RPMI8226 (cell line): Measurements from ENCODE around the gene SFTPA2.
A peak's percentile ranks its signal among the peaks of the same experiment; 100 is the strongest.
"Not testable (repeated sequence)": the region's sequence is repeated elsewhere in the genome, so short reads cannot be mapped to it uniquely, and the experiment has no call there.

Experiments used
- DNase-seq: peaks from one replicate; pipeline ENCODE4 v3.0.0-alpha.2; 2015

The SFTPA2 gene

GRCh38 chr10:79560160-79560709 is at the start of gene SFTPA2:
Gene SFTPA2, minus strand, starts transcription at chr10:79560407. Its CDS starts 924 bp downstream, at chr10:79559483.
- peak; percentile 12 for DNase-seq

- DNase-seq: peak; percentile 23
These were observed 48.5 kb upstream of the SFTPA2 start for GRCh38 chr10:79608505-79609375.

- DNase-seq: no peak
These were observed 45.1 kb upstream of the SFTPA2 start for GRCh38 chr10:79605308-79605707.

DNA sequence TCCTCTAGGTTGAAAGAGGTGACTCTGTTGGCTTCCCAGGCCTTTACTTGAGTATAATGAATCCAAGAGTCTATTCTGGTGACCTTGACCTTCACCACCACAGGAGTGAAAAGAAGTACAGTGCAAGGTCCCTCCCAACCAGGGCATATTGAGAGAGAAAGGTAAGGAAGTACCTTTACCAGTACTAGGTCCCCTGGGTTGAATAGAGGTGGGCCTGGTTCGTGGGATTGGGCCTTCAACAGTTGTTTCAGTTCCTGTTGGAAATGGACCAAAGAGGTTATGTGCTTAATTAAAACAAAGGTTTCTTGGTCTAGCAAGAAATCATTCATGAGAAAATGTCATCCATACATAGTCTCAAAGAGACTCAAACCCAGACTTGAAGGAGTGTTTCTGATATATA is 44.1 kb upstream of the SFTPA2 start:
- DNase-seq: peak; percentile 52

DNA sequence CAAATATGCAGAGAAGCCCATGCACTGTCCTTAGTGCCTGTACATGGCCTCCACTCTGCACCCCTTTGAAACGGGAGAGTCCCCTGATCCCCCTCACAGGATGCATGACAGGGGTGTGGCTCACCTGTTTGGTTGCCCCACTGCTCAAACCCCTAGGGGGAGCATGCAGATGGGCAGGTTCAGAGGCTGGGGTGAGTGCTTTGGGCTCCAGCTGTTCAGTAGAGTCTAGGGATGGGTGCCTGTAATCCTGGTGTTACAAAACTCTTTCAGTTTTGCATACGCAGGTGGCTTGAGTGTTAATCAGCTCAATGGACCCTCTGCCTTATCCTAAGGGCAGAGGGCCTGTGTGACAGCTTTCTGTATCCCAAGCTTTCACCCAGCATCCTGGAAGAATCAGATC is 42.7 kb upstream of the SFTPA2 start:
- peak; percentile 43 for DNase-seq

GRCh38 chr10:79601939-79602338 is 41.7 kb upstream of the SFTPA2 start:
- DNase-seq: peak; percentile 68

GRCh38 chr10:79599644-79600043 is 39.4 kb upstream of the SFTPA2 start:
- not testable (repeated sequence) for DNase-seq

- DNase-seq: no peak
These were observed 35.3 kb upstream of the SFTPA2 start for GRCh38 chr10:79595510-79595909.

GRCh38 chr10:79594565-79594964 is 34.4 kb upstream of the SFTPA2 start:
- not testable (repeated sequence) for DNase-seq

DNA sequence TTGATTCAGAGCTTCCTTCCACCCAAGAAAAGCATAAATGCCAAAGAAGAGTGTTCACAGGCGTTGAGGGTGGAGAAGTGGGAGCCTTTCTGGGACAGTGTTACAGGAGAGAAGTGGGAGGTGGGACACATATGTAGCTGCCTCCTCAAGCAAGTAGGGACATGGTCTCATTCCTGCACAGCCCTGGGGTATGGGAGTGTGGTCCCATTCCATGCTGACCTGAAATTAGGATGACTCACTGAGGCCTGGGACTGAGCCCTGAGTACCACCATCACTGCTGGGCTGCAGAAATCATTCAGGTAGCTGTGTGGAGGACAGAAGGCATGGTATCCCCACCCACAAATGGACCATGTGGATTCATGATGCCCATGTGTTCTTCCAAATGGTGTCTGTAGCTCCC is 33.2 kb upstream of the SFTPA2 start:
- no peak for DNase-seq

DNA sequence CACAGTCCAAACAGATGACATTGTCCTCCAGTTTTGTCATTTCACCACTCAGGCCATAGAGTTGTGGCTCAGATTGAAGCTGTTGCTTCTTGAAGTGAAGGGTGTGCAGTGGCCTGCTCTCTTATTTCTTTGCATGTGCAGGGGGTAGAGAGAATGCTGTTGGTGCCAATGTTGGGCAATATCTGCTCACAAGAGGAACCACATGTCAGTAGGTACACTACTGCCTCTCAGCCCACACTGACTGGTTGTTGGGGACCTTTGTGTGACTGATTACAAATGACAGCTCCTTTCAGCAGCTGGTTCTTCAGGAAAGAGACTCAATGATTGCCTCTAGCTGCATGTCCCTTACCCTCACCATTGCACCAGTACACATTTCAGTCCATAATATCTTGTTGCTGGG is 28.6 kb upstream of the SFTPA2 start:
- no peak for DNase-seq

- DNase-seq: no peak
These were observed 26.7 kb upstream of the SFTPA2 start for GRCh38 chr10:79586933-79587332.

GRCh38 chr10:79585870-79586527 is 25.8 kb upstream of the SFTPA2 start:
- no peak for DNase-seq

GRCh38 chr10:79583488-79584024 is 23.3 kb upstream of the SFTPA2 start:
- DNase-seq: no peak

DNA sequence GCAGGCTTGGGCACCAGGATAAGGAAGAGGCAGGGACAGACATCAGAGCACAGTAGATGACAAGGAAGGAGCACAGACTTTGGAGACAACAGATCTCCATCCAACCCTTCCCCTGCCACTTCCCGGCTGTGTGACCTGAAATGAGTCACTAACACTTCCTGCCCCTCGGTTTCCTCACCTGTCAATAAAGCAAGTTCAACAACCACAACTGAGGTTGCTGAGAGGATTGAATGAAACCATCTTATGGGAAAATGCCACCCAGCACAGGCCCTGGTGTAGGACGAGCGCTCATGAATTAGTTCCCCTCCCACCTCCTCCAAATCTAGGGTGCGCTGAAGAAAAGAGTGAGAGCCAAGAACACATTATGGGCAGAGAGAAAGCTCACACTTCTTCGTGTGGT is 22.7 kb upstream of the SFTPA2 start:
- not testable (repeated sequence) for DNase-seq

GRCh38 chr10:79582096-79582495 is 21.9 kb upstream of the SFTPA2 start:
- DNase-seq: no peak

DNA sequence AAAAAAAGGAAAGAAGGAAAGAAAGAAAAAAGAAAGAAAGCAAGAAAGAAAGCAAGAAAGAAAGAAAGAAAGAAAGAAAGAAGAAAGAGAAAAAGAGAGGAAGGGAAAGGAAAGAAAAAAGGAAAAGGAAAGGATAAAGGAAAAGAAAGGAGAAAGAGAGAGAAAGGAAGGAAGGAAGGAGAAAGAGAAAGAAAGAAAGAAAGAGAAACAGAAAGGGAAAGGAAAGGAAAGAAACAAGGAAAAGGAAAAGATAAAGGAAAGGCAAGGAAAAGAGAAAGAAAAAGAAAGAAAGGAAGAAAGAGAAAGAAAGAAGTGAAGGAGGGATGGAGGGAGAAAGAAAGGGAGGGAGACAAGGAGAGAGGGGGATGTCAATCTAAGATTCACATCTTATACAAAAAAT is 20.8 kb upstream of the SFTPA2 start:
- DNase-seq: no peak

GRCh38 chr10:79579361-79579760 is 19.2 kb upstream of the SFTPA2 start:
- no peak for DNase-seq

GRCh38 chr10:79570624-79571023 is 10.4 kb upstream of the SFTPA2 start:
- DNase-seq: not testable (repeated sequence)

GRCh38 chr10:79563426-79563825 is 3.2 kb upstream of the SFTPA2 start:
- peak; percentile 44 for DNase-seq

- DNase-seq: peak; percentile 78
These were observed 2.0 kb upstream of the SFTPA2 start for GRCh38 chr10:79562135-79562756.

GRCh38 chr10:79561257-79561656 is 1.1 kb upstream of the SFTPA2 start:
- DNase-seq: peak; percentile 54

DNA sequence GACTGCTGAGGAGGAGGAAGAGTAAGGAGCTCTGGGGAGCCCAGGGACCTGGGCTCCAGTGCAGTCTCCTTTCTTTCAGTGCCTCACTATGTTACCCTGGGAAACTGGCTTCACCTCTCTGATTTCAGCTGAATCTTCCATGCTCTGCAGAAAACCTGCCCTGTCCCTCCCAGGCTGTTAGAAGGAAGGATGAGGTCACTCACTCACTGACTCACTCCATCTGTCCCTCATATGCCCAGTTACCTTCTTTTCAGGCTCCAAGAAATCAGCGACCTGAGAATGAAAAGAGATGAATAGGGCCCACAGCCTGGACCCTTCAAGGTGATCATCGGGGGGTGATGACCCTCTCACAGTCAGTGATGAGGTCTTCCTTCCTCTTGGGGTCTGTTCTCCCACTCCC is 481 bp downstream of the SFTPA2 start:
- no peak for DNase-seq
